Activated effector memory CD4-positive, alpha-beta T cell treated with Interleukin-2 at 50 U/mL for 16 hours (primary cell): ENCODE results near the gene FAM131A.
"Not testable (repeated sequence)": the region's sequence is repeated elsewhere in the genome, so short reads cannot be mapped to it uniquely, and the experiment has no call there.

ENCODE experiments used
- DNase-seq: peaks from one replicate; pipeline ENCODE4 v3.0.0-alpha.2; 2020

Gene FAM131A

GRCh38 chr3:184317201-184317600 is 20.2 kb upstream of the FAM131A start:
- no peak for DNase-seq

- peak; percentile 14 for DNase-seq
Observed at GRCh38 chr3:184320104-184320445, 17.3 kb upstream of the FAM131A start.

GRCh38 chr3:184321666-184322065 is 15.7 kb upstream of the FAM131A start:
- no peak for DNase-seq

- no peak for DNase-seq
Observed at GRCh38 chr3:184322731-184323487, 14.5 kb upstream of the FAM131A start.

- no peak for DNase-seq
Observed at GRCh38 chr3:184323696-184324095, 13.7 kb upstream of the FAM131A start.

GRCh38 chr3:184325269-184325668 is 12.1 kb upstream of the FAM131A start:
- no peak for DNase-seq

GRCh38 chr3:184325715-184326369 is 11.6 kb upstream of the FAM131A start:
- no peak for DNase-seq

- no peak for DNase-seq
Observed at GRCh38 chr3:184327171-184327570, 10.2 kb upstream of the FAM131A start.

- no peak for DNase-seq
Observed at GRCh38 chr3:184328516-184328915, 8.9 kb upstream of the FAM131A start.

- no peak for DNase-seq
Observed at GRCh38 chr3:184332370-184333090, 4.9 kb upstream of the FAM131A start.

- DNase-seq, result no peak
Observed at GRCh38 chr3:184333190-184333589, 4.2 kb upstream of the FAM131A start.

GRCh38 chr3:184333700-184334099 is 3.7 kb upstream of the FAM131A start:
- DNase-seq, result no peak

GRCh38 chr3:184334470-184335158 is 2.8 kb upstream of the FAM131A start:
- DNase-seq, result peak; percentile 11

GRCh38 chr3:184335291-184335660 is 2.1 kb upstream of the FAM131A start:
- DNase-seq, result no peak

GRCh38 chr3:184335661-184336546 is 1.5 kb upstream of the FAM131A start:
- peak; percentile 79 for DNase-seq

GRCh38 chr3:184336547-184337398 is 627 bp upstream of the FAM131A start:
- DNase-seq, result no peak

- no peak for DNase-seq
Observed at GRCh38 chr3:184337981-184338380, 581 bp downstream of the FAM131A start.

- no peak for DNase-seq
Observed at GRCh38 chr3:184338511-184338945, 1.1 kb downstream of the FAM131A start.

GRCh38 chr3:184339001-184339400 is 1.6 kb downstream of the FAM131A start:
- DNase-seq, result no peak

- not testable (repeated sequence) for DNase-seq
Observed at GRCh38 chr3:184339451-184340135, 2.2 kb downstream of the FAM131A start.

GRCh38 chr3:184341925-184342324 is 4.5 kb downstream of the FAM131A start:
- no peak for DNase-seq
